NCI-H748 treated with DMSO at 0.1 percent for 48 hours (cell line): ENCODE results near the gene SUPT20HL2.
"Not testable (repeated sequence)": the region's sequence is repeated elsewhere in the genome, so short reads cannot be mapped to it uniquely, and the experiment has no call there.

ENCODE experiments used
- DNase-seq: peaks from one replicate; lab custom pipeline; 2025; lab: John Stamatoyannopoulos, UW

Gene SUPT20HL2

GRCh38 chrX:24314019-24314635, at the start of gene SUPT20HL2:
Gene SUPT20HL2 (minus strand): TSS chrX:24314069. CDS start chrX:24313315, 754 bp downstream.
- DNase-seq, result no peak

GRCh38 chrX:24362089-24362745, 48.3 kb upstream of the SUPT20HL2 start:
- not testable (repeated sequence) for DNase-seq

- DNase-seq, result no peak
Measured at GRCh38 chrX:24360272-24360671, 46.4 kb upstream of the SUPT20HL2 start, which contains the start of gene SUPT20HL1. Gene SUPT20HL1 (plus strand): TSS chrX:24360639. CDS start chrX:24362761, 2,122 bp downstream.

DNA sequence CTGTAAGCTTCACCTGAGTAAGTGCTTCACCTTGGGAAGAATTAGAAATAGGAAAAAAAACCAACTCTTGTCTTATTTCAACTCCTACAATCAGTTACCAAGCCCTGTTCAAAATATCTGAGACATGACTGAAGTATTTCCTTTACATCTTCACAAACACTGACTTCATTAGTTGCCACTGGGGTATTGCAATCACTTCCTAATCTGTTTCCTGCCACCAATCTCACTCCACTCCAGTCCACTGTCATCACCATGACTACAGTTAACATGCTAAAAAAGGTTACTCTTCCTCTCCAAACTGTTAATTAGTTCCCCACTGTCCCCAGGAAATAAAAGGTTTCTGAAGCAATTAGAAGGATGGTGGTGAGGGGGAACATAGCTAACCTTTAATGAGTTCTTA, 43.2 kb upstream of the SUPT20HL2 start:
- DNase-seq, result no peak

DNA sequence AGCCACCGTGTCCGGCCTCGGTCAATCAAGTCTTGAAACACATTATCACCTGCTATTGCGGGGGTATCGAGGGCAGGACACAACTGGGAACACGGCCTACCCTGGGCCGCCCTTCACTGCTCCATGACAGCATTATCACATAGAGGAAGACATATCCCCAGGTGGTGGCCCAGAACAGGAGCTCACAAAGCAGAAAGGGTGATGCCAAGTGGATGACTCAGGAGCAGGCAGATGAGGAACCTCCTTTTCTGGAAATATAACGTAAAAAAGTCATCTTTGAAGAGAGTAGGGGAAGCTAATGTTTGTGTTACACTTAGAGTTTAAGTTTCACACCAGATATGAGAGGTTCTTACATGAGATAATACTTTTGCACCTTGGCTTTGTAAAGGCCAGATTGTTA, 41.2 kb upstream of the SUPT20HL2 start:
- no peak for DNase-seq

DNA sequence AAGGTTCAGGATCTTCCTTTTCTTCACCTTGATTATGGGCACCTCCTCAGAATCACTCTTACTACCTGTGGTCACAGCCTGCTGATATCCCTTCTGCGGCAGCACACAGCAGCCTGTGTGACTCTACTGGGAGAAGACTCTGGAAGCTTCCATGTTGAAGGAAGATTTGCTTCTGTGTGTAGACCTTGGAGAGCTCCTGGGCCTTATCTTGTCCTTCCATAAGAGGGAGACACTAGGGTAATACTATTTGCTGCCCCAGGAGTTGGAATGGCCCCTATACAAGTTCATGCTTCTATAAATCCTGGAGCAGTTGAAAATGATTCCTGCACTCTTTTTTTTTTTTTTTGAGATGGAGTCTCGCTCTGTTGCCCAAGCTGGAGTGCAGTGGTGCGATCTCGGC, 36.3 kb upstream of the SUPT20HL2 start:
- DNase-seq, result no peak

GRCh38 chrX:24347881-24348280, 34.0 kb upstream of the SUPT20HL2 start:
- no peak for DNase-seq

- no peak for DNase-seq
Measured at GRCh38 chrX:24343719-24344118, 29.9 kb upstream of the SUPT20HL2 start.

- DNase-seq, result no peak
Measured at GRCh38 chrX:24341795-24342194, 27.9 kb upstream of the SUPT20HL2 start.

DNA sequence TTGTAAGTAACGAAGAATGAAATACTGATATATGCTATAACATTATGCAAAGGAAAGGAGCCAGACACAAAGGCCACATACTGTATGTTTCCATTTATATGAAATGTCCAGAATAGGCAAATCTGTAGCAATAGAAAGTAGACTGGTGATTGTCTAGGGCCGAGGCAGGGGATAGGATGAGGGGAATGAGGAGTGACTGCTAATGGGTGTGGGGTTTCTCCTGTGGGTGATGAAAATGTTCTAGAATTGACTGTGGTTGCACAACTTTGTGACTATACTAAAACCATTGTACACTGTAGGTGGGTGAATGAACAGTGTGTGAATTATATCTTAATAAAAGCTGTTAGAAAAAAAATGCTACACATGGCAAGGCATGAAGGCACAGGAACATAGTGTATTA, 26.6 kb upstream of the SUPT20HL2 start:
- no peak for DNase-seq

GRCh38 chrX:24339911-24340310, 26.0 kb upstream of the SUPT20HL2 start:
- no peak for DNase-seq

GRCh38 chrX:24335871-24336270, 22.0 kb upstream of the SUPT20HL2 start:
- no peak for DNase-seq

DNA sequence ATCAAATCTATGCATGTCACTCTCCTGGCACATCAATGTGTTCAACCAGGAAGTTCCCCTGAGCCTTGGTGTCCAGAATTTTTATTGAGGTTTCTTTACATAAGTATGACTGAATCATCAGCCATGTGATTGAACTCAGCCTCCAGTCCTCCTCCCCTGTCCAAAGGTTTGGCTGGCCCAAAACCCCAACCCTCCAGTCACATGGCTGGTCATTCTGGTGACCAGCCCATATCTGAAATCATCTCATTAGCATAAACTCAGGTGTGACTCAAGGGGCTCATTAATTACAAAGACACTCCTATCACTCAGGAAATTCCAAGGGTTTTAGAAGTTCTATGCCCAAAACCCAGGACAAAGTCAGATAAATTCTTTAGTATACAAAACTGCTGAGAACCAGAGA, 20.6 kb upstream of the SUPT20HL2 start:
- DNase-seq, result no peak

DNA sequence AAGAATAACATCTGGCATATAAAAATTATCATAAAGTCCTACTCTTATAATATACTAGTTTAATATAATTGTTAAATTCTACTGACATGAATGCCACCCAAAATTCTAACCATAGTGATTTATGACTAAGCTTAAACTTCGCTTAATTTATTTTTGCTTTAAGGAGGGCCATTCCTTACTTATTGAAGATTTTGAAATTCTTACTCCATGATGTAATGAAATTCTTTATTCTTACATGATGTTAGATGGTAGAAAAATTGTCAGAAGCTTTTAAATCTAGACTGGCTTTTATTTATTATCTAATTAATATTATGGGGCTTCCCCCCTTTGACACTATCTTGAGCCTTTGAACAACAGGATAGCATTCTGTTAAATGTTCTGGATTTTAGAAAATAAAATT, 19.5 kb upstream of the SUPT20HL2 start:
- no peak for DNase-seq

DNA sequence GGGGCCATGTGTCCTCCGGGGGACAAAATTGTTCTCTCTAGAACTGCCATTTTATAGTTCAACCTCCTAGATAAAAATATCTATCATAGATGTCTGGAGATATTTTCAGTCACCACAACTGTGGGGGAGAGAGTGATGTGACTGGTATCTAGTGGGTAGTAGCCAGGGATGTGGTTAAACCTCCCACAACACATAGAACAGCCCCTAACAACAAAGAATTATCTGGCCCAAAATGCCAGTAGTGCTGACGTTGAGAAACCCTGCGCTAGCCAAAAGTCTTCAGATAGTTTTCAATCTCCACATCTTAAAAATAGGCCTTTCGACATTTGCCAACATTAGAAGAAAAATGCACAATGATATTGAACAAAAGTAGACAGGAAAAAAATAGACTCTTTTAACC, 19.0 kb upstream of the SUPT20HL2 start:
- DNase-seq, result no peak

DNA sequence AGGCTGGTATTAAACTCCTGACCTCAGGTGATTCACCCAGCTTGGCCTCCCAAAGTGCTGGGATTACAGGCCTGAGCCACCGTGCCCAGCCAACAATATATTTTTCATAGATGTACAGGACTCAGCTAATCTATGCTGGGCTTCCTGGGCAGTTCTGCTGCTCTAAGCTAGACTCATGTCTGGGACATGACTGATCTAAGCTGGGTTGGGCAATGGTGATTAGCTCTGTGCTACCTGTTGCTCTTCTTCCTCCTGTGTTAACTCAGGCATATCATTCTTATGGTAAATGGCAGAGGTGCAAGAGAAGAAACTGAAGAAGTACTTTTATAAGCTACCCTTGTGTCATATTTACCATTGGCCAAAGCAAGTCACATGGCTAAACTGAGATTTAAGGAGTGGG, 11.4 kb upstream of the SUPT20HL2 start:
- DNase-seq, result no peak

GRCh38 chrX:24321741-24322395, 8.0 kb upstream of the SUPT20HL2 start:
- no peak for DNase-seq

GRCh38 chrX:24317567-24317966, 3.7 kb upstream of the SUPT20HL2 start:
- no peak for DNase-seq

GRCh38 chrX:24316111-24316510, 2.2 kb upstream of the SUPT20HL2 start:
- DNase-seq, result no peak

GRCh38 chrX:24312249-24312607, 1.6 kb downstream of the SUPT20HL2 start:
- not testable (repeated sequence) for DNase-seq

DNA sequence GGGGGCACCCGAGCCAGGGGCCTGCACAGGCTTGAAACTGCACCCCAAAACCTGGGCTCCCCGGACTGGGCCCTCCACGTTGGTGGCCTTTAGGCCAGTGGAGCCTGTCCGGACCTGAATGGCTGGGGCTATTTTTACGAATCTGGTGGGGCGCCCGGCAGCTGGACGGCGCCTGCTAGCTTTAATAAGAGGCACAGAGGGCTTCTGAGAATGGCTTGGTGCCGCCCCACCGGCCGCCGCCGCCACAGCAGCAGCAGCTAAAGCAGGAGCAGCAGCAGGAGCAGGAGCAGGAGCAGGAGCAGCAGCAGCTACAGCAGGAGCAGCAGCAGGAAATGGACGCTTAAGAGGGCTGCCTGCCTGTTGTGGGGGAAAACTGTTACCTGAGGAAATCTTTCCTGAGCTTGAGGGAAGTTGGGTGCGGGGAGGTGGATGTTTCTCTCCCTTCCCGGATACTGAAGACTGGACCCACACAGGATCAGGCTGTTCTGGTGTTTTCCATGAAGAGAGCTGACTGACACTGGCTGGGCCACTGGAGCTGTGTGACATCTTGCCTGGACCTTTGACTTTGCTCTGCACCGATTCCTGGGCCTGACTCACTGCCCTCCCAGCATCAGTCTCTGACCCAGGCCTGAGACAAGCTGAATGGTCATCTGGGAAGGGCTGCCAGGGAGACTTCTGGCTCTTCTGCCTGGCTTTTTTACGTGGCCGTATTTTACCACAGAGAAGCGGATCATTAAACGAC, 2.2 kb downstream of the SUPT20HL2 start:
- DNase-seq, result not testable (repeated sequence)

DNA sequence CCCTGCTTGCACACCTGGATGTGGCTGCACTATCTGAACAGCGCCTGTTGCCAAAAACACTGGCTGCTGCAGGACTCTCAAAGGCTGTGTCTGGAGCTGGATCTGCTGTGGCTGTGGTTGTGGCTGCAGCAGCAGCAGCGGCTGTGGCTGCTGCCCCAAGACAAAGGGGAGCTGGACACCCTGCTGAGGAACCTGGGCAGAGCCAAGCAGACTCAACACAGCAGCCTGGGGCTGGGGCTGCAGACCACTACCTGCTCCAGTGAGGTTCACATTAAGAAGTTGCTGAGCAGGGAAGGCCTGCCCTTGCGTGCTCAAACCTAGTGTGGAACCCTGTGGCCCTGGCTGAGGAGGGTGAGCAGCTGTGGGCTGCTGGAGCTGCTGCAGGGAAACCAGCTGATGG, 3.0 kb downstream of the SUPT20HL2 start:
- DNase-seq, result not testable (repeated sequence)
